ENCODE results near the gene ASAP2. TPM values are rescaled to one million over a fixed set of nuclear protein-coding genes. Genes with fewer than 3 reads are reported as not detected.
A peak's percentile ranks its signal among the peaks of the same experiment; 100 is the strongest.

The ASAP2 gene
- total RNA-seq, 1 experiment from 2014 or later, result 60.3 TPM

DNA sequence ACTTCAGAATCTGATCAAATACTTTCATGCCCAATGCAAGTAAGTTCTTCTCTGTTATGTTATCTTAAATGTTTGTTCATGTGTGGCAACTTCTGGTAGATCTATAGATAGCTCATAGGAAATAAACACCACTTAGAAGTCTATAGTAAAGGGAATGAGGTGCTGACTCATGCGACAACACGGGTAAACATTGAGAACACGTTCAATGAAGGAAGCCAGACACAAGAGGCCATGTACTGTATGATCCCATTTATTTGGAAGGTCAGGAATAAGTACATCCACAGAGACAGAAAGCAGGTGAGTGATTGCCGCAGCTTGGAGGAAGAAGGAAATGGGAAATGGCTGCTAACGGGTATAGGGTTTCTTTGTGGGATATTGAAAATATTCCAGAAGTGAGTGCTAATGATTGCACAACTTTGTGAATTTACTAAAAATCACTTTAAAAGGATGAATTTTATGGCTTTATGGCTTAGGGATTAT is 121.3 kb downstream of the ASAP2 start:
- Histone ChIP-seq H3K4me3 (no peak overlapping the region), H3K36me3 (ENCODE audit: low read depth) (peaks cover 19% of the 10 kb centered on the region), H4K20me1 (ENCODE audit: insufficient read depth) (0 out of 2 replicates have a peak, but pooled peaks cover 3% of the 10 kb centered on the region), H3K4me1 (replicated peaks; ENCODE audit: insufficient read depth) (peaks cover 17% of the 10 kb centered on the region; the same call in 1 of the 2 replicates), H3K27ac (no peak overlapping the region), H3K9me3 (ENCODE audit: insufficient read depth, low read depth) (no peaks in the 10 kb centered on the region), H3K27me3 (ENCODE audit: insufficient read depth, low read depth) (no peaks in the 10 kb centered on the region), H3K9me2 (ENCODE audit: insufficient read depth) (no peaks in the 10 kb centered on the region), H3F3A (ENCODE audit: insufficient read depth, low read depth) (peaks cover 62% of the 10 kb centered on the region), H3K79me2 (ENCODE audit: low read depth) (peaks cover 4% of the 10 kb centered on the region; the same call in 1 of the 2 replicates), H3K4me2 (no peak overlapping the region), H2AFZ (no peak overlapping the region)
- peak in 1 of 2 experiments; percentile 46 for DNase-seq
- ChIA-PET POLR2A (ENCODE audit: unreplicated experiment) (no interaction called here), CTCF (no interaction called here)
- intact Hi-C loops (cut with micrococcal nuclease; ENCODE audit: unreplicated experiment), result no loop called here
- BruUV-seq (replicated peaks), result no TSS peak
- TF ChIP-seq, protein P1, sequence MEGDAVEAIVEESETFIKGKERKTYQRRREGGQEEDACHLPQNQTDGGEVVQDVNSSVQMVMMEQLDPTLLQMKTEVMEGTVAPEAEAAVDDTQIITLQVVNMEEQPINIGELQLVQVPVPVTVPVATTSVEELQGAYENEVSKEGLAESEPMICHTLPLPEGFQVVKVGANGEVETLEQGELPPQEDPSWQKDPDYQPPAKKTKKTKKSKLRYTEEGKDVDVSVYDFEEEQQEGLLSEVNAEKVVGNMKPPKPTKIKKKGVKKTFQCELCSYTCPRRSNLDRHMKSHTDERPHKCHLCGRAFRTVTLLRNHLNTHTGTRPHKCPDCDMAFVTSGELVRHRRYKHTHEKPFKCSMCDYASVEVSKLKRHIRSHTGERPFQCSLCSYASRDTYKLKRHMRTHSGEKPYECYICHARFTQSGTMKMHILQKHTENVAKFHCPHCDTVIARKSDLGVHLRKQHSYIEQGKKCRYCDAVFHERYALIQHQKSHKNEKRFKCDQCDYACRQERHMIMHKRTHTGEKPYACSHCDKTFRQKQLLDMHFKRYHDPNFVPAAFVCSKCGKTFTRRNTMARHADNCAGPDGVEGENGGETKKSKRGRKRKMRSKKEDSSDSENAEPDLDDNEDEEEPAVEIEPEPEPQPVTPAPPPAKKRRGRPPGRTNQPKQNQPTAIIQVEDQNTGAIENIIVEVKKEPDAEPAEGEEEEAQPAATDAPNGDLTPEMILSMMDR (conservative IDR thresholded peaks at IDR 0.05), result no peak
- no peak for TF ChIP-seq EZH2 (IDR thresholded peaks at IDR 0.05; ENCODE audit: low read depth)

DNA sequence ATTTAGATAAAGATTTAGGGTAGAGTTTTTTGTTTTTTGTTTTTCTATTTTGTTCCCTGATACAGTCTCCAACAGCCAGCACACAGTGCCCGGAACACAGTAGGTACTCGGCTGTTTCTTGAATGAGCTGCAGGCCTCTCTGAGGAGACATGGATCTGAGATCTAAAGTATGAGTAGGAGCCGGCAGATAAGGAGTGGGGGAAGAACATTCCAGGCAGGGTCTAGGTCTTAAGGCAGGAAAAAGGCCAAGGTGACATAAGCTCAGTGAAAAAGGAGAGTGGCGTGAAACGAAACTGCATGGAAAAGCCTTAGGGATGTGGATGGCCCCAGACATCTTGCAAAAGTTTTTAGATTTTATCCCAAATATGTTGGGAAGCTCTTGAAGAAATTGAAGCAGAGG is 122.3 kb downstream of the ASAP2 start:
- Histone ChIP-seq H3K27me3 (ENCODE audit: insufficient read depth, low read depth) (no peaks in the 10 kb centered on the region), H3K4me3 (no peak overlapping the region), H3K9me3 (ENCODE audit: insufficient read depth, low read depth) (no peaks in the 10 kb centered on the region), H3K27ac (no peak overlapping the region), H3F3A (ENCODE audit: insufficient read depth, low read depth) (peaks cover 61% of the 10 kb centered on the region), H4K20me1 (ENCODE audit: insufficient read depth) (no peaks in the 10 kb centered on the region), H3K9me2 (ENCODE audit: insufficient read depth) (no peaks in the 10 kb centered on the region), H3K36me3 (ENCODE audit: low read depth) (peaks cover 19% of the 10 kb centered on the region), H3K4me2 (no peak overlapping the region), H3K79me2 (ENCODE audit: low read depth) (peaks cover 4% of the 10 kb centered on the region; the same call in 1 of the 2 replicates), H2AFZ (no peak overlapping the region), H3K4me1 (replicated peaks; ENCODE audit: insufficient read depth) (peaks cover 25% of the 10 kb centered on the region)
- CTCF ChIA-PET, result no interaction called here
- intact Hi-C loops (cut with micrococcal nuclease; ENCODE audit: unreplicated experiment), result no loop called here
- no peak for DNase-seq
- POLR2A ChIA-PET (ENCODE audit: unreplicated experiment), result no interaction called here
- no TSS peak for BruUV-seq (replicated peaks)
- TF ChIP-seq EZH2 (IDR thresholded peaks at IDR 0.05; ENCODE audit: low read depth), result no peak
- TF ChIP-seq, protein P1 (conservative IDR thresholded peaks at IDR 0.05), result no peak

DNA sequence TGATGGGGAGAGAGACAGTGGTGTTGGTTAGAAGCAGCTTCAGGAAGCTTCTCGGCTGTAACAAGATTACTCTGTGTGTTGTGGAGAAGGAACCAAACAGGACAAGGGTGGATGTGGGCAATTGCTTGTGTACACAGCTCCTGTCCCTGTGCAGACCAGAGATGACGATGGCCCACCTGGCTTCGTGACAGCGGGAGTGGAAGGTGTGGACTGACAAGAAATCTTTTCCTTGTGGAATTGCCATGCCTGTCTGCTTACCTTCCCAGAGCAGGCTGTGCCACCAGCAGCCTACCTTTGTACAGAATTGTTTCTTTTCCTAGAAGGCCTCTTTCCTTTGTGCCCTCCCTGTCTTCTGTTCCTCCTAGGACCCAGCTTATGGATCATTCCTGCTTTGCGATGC is 122.9 kb downstream of the ASAP2 start:
- H3K27ac ChIP-seq, result no peak overlapping the region
- no peak overlapping the region for H2AFZ ChIP-seq
- no peak overlapping the region for H3K4me3 ChIP-seq
- H3K9me3 ChIP-seq (ENCODE audit: insufficient read depth, low read depth), result no peaks in the 10 kb centered on the region
- peaks cover 9% of the 10 kb centered on the region; the same call in 1 of the 2 replicates for H3K79me2 ChIP-seq (ENCODE audit: low read depth)
- no TSS peak for BruUV-seq (replicated peaks)
- no peak for DNase-seq
- no peak overlapping the region for H3K4me2 ChIP-seq
- H3K4me1 ChIP-seq (replicated peaks; ENCODE audit: insufficient read depth), result peaks cover 30% of the 10 kb centered on the region
- intact Hi-C loops (cut with micrococcal nuclease; ENCODE audit: unreplicated experiment), result no loop called here
- POLR2A ChIA-PET (ENCODE audit: unreplicated experiment), result no interaction called here
- CTCF ChIA-PET, result no interaction called here
- no peaks in the 10 kb centered on the region for H3K9me2 ChIP-seq (ENCODE audit: insufficient read depth)
- H3K27me3 ChIP-seq (ENCODE audit: insufficient read depth, low read depth), result no peaks in the 10 kb centered on the region
- H4K20me1 ChIP-seq (ENCODE audit: insufficient read depth), result 0 out of 2 replicates have a peak, but pooled peaks cover 3% of the 10 kb centered on the region
- H3K36me3 ChIP-seq (ENCODE audit: low read depth), result peaks cover 23% of the 10 kb centered on the region
- TF ChIP-seq, protein P1 (conservative IDR thresholded peaks at IDR 0.05), result no peak
- TF ChIP-seq EZH2 (IDR thresholded peaks at IDR 0.05; ENCODE audit: low read depth), result no peak
- peaks cover 63% of the 10 kb centered on the region for H3F3A ChIP-seq (ENCODE audit: insufficient read depth, low read depth)

Data from PC-9 (cell line).